Endothelial cell (in vitro differentiated cells): ENCODE results near the gene SH3BGRL3. TPM values are rescaled to one million over a fixed set of nuclear protein-coding genes. Genes with fewer than 3 reads are reported as not detected.
A peak's percentile ranks its signal among the peaks of the same experiment; 100 is the strongest.
"Not testable (repeated sequence)": the region's sequence is repeated elsewhere in the genome, so short reads cannot be mapped to it uniquely, and the experiment has no call there.

Source experiments
- DNase-seq: peaks from one replicate; pipeline ENCODE4 v3.0.0; 2021; ENCODE audit warnings: low spot score
- H3K27ac Mint-ChIP-seq: one replicate; pipeline ENCODE4 v1.8.0; 2021; ENCODE audit warnings: mixed read lengths, inconsistent platforms; ENCODE audit not compliant: unreplicated experiment
- H3K27me3 Mint-ChIP-seq: one replicate; pipeline ENCODE4 v1.8.0; 2021; ENCODE audit warnings: mild to moderate bottlenecking, moderate library complexity, mixed read lengths, inconsistent platforms; ENCODE audit not compliant: unreplicated experiment
- H3K36me3 Mint-ChIP-seq: one replicate; pipeline ENCODE4 v1.8.0; 2021; ENCODE audit warnings: mild to moderate bottlenecking, low read depth, mixed read lengths, inconsistent platforms; ENCODE audit not compliant: unreplicated experiment
- H3K4me1 Mint-ChIP-seq: one replicate; pipeline ENCODE4 v1.8.0; 2021; ENCODE audit warnings: mild to moderate bottlenecking, mixed read lengths, inconsistent platforms; ENCODE audit not compliant: unreplicated experiment
- H3K4me3 Mint-ChIP-seq: one replicate; pipeline ENCODE4 v1.8.0; 2021; ENCODE audit warnings: mild to moderate bottlenecking, mixed read lengths, inconsistent platforms; ENCODE audit not compliant: unreplicated experiment
- H3K9me3 Mint-ChIP-seq: one replicate; pipeline ENCODE4 v1.8.0; 2021; ENCODE audit warnings: mixed read lengths, inconsistent platforms; ENCODE audit not compliant: unreplicated experiment
- total RNA-seq: library from RNA; stranded (reverse); fragmentation: NEBNext Ultra II Directional; extraction: Animal tissue kit (Norgen Biotek cat#: 25700); gene quantifications from one replicate; pipeline ENCODE4 v1.2.1, GENCODE V29; 2021; ENCODE audit not compliant: unreplicated experiment
- TF ChIP-seq, protein P1 (sequence below): fragments of 200-600 bp; sonication (generic); IDR thresholded peaks from one replicate; pipeline ENCODE4 v1.5.0; 2021; ENCODE audit warnings: antibody characterized with exemption; ENCODE audit not compliant: unreplicated experiment

Gene SH3BGRL3
- total RNA-seq, 1 donor from 2014 or later, result 226 TPM

DNA sequence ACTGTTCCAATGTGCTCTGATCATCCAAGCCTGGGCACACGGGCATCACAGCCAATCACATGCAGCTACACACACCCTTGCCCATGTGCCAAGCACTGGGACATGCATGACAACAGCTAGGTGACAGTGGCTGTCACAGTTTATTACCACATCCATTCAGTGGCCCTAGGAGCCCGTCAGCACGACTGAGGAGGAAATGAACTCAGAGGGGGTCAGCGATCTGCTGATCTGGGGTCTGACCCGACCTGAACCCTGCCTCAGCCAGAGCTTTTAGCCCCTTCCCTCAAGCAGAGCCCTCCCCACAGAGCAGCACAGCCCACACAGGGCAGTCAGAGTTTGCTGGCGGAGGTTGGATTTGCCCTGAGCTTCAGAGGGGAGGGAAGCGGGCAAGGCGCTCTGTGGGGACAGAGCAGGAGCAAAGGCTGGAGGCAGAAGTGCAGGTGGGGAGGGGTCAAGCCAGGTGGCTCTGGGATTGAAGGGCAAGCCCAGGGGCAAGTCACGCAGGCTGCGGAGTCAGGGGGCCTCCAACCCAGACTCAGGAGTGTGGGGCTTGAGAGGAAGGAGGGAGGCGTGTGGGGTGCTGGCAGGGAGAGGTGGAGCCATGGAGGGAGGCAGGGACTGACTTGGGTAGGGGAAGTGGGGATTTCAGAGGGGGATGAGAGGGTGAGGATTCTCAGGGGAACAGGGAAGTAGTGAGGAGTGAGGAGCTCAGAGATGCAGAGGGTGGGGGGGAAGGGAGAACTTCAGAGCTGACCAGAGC lies 10.4 kb downstream of the SH3BGRL3 start:
- Mint-ChIP-seq H3K27me3 (no peaks in the 10 kb centered on the region), H3K4me1 (peaks cover 34% of the 10 kb centered on the region), H3K9me3 (no peaks in the 10 kb centered on the region), H3K36me3 (peaks cover 3% of the 10 kb centered on the region), H3K27ac (no peak overlapping the region), H3K4me3 (peak overlapping the region; percentile 42)
- TF ChIP-seq, protein P1, sequence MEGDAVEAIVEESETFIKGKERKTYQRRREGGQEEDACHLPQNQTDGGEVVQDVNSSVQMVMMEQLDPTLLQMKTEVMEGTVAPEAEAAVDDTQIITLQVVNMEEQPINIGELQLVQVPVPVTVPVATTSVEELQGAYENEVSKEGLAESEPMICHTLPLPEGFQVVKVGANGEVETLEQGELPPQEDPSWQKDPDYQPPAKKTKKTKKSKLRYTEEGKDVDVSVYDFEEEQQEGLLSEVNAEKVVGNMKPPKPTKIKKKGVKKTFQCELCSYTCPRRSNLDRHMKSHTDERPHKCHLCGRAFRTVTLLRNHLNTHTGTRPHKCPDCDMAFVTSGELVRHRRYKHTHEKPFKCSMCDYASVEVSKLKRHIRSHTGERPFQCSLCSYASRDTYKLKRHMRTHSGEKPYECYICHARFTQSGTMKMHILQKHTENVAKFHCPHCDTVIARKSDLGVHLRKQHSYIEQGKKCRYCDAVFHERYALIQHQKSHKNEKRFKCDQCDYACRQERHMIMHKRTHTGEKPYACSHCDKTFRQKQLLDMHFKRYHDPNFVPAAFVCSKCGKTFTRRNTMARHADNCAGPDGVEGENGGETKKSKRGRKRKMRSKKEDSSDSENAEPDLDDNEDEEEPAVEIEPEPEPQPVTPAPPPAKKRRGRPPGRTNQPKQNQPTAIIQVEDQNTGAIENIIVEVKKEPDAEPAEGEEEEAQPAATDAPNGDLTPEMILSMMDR, result no peak
- DNase-seq, result no peak

GRCh38 chr1:26290882-26291261 lies 11.0 kb downstream of the SH3BGRL3 start:
- DNase-seq, result no peak
- Mint-ChIP-seq H3K36me3 (peaks cover 7% of the 10 kb centered on the region), H3K27me3 (no peaks in the 10 kb centered on the region), H3K9me3 (no peaks in the 10 kb centered on the region), H3K4me1 (peaks cover 39% of the 10 kb centered on the region), H3K27ac (no peak overlapping the region), H3K4me3 (no peak overlapping the region)
- TF ChIP-seq, protein P1, result no peak

DNA sequence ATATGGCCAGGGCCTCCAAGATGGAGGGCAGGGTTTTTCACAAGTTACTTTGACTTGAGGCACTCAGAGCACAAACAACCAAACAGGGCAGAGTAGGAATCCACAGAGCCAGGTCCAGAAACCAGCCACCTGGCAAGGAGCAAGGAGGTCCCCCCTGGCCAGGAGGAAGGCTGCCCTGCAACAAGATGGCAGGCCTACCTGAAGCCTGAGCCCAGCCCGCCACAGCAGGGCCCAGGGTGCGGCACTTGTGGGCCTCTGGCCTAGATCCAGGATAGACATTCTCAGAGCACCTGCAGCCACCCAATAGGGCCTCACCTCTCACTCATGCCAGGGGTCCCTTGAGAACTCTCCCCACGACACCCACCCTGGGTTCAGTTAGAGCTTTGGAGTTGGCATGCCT lies 11.5 kb downstream of the SH3BGRL3 start:
- no peak overlapping the region for H3K27ac Mint-ChIP-seq
- TF ChIP-seq, protein P1, result no peak
- no peak for DNase-seq

DNA sequence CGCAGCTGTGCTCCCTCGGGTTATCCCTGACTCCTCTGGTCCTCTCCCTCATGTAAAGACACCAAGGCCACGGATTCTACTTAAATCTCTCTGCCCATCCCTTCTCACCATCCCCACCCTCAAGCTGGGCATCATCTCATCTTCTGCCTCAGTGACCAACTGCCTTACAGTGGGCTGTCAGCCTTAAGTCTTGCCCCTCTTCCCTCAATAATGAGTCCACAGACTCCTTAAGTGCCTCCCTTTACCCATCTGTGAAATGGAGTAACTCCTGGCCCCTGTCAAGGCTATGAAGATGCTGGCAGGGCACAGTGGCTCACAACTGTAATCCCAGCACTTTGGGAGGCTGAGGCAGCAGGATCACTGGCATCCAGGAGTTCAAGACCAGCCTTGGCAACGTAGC lies 12.1 kb downstream of the SH3BGRL3 start:
- TF ChIP-seq, protein P1, result no peak
- Mint-ChIP-seq H3K27ac (peak overlapping the region; percentile 62), H3K4me1 (peaks cover 37% of the 10 kb centered on the region), H3K4me3 (no peak overlapping the region), H3K36me3 (peaks cover 7% of the 10 kb centered on the region), H3K9me3 (no peaks in the 10 kb centered on the region), H3K27me3 (no peaks in the 10 kb centered on the region)
- no peak for DNase-seq

More for the DNA sequence above, 11.5 kb downstream of the SH3BGRL3 start:
- H3K36me3 Mint-ChIP-seq, result peaks cover 7% of the 10 kb centered on the region
- H3K4me1 Mint-ChIP-seq, result peaks cover 39% of the 10 kb centered on the region
- H3K4me3 Mint-ChIP-seq, result no peak overlapping the region
- no peaks in the 10 kb centered on the region for H3K27me3 Mint-ChIP-seq
- H3K9me3 Mint-ChIP-seq, result no peaks in the 10 kb centered on the region

DNA sequence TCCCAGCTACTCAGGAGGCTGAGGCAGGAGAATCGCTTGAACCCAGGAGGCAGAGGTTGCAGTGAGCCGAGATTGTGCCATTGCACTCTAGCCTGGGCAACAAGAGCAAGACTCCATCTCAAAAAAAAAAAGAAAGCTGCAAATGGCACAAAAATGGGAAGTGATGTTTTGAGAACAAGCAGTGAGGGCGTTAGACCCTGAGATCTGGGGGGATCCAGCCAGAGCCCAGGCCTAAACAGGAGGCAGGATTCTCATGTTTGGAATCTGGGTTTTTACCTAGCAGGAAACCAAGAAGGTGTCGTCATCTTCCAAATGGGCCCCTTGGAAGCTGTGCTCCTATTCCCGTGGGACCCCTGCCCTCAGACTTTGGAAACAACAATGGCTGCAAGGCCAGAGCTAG lies 12.8 kb downstream of the SH3BGRL3 start:
- H3K27me3 Mint-ChIP-seq, H3K36me3 Mint-ChIP-seq, H3K9me3 Mint-ChIP-seq, H3K27ac Mint-ChIP-seq, DNase-seq, H3K4me3 Mint-ChIP-seq: not testable (repeated sequence)
- H3K4me1 Mint-ChIP-seq, result peaks cover 30% of the 10 kb centered on the region
